ENCODE results near the gene GIGYF2.

DNA sequence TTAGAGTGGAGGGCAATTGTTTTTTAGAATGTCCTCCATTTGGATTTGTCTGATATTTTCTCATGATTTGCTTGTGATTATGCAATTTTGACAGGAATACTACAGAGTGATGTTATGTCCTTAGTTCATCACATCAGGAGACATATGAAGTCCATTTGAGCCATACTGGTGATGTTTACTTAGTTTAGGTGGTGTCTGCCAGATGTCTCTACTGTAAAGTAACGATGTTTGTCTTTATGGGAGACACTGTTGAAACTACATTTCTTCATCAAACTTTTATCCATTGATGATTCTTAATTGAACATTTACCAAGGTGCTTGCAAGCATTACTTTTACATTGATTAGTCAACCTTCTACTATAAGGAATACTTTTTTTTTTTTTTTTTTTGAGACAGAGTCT, 168.0 kb downstream of the GIGYF2 start:
- TF ChIP-seq EZH2 (IDR thresholded peaks at IDR 0.05; ENCODE audit: borderline replicate concordance) = no peak
- TF ChIP-seq, protein P1, sequence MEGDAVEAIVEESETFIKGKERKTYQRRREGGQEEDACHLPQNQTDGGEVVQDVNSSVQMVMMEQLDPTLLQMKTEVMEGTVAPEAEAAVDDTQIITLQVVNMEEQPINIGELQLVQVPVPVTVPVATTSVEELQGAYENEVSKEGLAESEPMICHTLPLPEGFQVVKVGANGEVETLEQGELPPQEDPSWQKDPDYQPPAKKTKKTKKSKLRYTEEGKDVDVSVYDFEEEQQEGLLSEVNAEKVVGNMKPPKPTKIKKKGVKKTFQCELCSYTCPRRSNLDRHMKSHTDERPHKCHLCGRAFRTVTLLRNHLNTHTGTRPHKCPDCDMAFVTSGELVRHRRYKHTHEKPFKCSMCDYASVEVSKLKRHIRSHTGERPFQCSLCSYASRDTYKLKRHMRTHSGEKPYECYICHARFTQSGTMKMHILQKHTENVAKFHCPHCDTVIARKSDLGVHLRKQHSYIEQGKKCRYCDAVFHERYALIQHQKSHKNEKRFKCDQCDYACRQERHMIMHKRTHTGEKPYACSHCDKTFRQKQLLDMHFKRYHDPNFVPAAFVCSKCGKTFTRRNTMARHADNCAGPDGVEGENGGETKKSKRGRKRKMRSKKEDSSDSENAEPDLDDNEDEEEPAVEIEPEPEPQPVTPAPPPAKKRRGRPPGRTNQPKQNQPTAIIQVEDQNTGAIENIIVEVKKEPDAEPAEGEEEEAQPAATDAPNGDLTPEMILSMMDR (IDR thresholded peaks at IDR 0.05; ENCODE audit: poor library complexity) = no peak

Data from hepatocyte (in vitro differentiated cells).